Mesodermal cell (in vitro differentiated cells): ENCODE measurements around the gene POU6F2. TPM values are rescaled to one million over a fixed set of nuclear protein-coding genes. Genes with fewer than 3 reads are reported as not detected.

Source experiments
- H3K27ac ChIP-seq: 2 replicates; pipeline ENCODE4 v1.7.0; 2013; ENCODE audit warnings: mild to moderate bottlenecking, low read depth, low read length, moderate library complexity; ENCODE audit not compliant: severe bottlenecking
- H3K36me3 ChIP-seq: 2 replicates; pipeline ENCODE4 v1.7.1; 2013; ENCODE audit warnings: mild to moderate bottlenecking, low read length, moderate library complexity; ENCODE audit not compliant: control insufficient read depth, insufficient read depth
- H3K4me1 ChIP-seq: one replicate; pipeline ENCODE4 v1.7.1; 2013; ENCODE audit warnings: mild to moderate bottlenecking, low read length; ENCODE audit not compliant: insufficient read depth, control insufficient read depth, poor library complexity, severe bottlenecking
- H3K4me3 ChIP-seq: 2 replicates; pipeline ENCODE4 v1.7.0; 2013; ENCODE audit warnings: low read length, control low read depth, mild to moderate bottlenecking; ENCODE audit not compliant: insufficient read depth, poor library complexity, severe bottlenecking; ENCODE audit errors: extremely low read depth
- H3K9me3 ChIP-seq: 2 replicates; pipeline ENCODE4 v1.7.1; 2013; ENCODE audit warnings: mild to moderate bottlenecking, low read length, moderate library complexity; ENCODE audit not compliant: control insufficient read depth
- WGBS, 2 experiments: methylation state at CpG; one replicate each; pipeline ENCODE4 v1.1.5; 2013; ENCODE audit warnings: missing lambda C conversion rate in 2 of 2; ENCODE audit not compliant: insufficient coverage in 2 of 2; 5-methylcytosine and 5-hydroxymethylcytosine counted together
- polyA plus RNA-seq, 2 experiments: library from polyadenylated mRNA; stranded (reverse); fragments of 50-300 nt; gene quantifications; one replicate each; pipeline ENCODE4 v1.2.3, GENCODE V29; 2013

Gene POU6F2
- polyA plus RNA-seq (2013, experiment 1 of 2): 0.81 TPM
- 0.46 TPM for polyA plus RNA-seq (2013, experiment 2 of 2)

GRCh38 chr7:38977685-38978084, at the start of gene POU6F2:
POU6F2 (plus strand) TSS chr7:38977909; CDS start chr7:38977954, 45 bp downstream.
- Histone ChIP-seq H3K4me1 (no peaks in the 10 kb centered on the region), H3K9me3 (no peaks in the 10 kb centered on the region), H3K27ac (no peak within 1 kb of the TSS), H3K36me3 (no peaks in the 10 kb centered on the region), H3K4me3 (no peak within 1 kb of the TSS)
- 93 to 100% methylated on average over 1 to 2 of the region's 7 CpGs for WGBS, 2 experiments

GRCh38 chr7:38928506-38928905, 49.2 kb upstream of the POU6F2 start:
- H3K27ac ChIP-seq: no peak overlapping the region
- no peaks in the 10 kb centered on the region for H3K36me3 ChIP-seq
- WGBS, 2 experiments: no CpG with 5 or more reads among the region's 3 CpGs
- no peak overlapping the region for H3K4me3 ChIP-seq
- peaks cover 7% of the 10 kb centered on the region for H3K4me1 ChIP-seq
- H3K9me3 ChIP-seq: no peaks in the 10 kb centered on the region

GRCh38 chr7:38929460-38930171, 48.1 kb upstream of the POU6F2 start:
- WGBS, 2 experiments: 80 to 97% methylated on average over 1 to 5 of the region's 7 CpGs
- Histone ChIP-seq H3K9me3 (no peaks in the 10 kb centered on the region), H3K4me3 (no peak overlapping the region), H3K4me1 (peaks cover 7% of the 10 kb centered on the region), H3K27ac (no peak overlapping the region), H3K36me3 (no peaks in the 10 kb centered on the region)

- no peak overlapping the region for H3K4me3 ChIP-seq
- peaks cover 7% of the 10 kb centered on the region for H3K4me1 ChIP-seq
- no peaks in the 10 kb centered on the region for H3K36me3 ChIP-seq
- H3K27ac ChIP-seq: no peak overlapping the region
- WGBS, 2 experiments: 100% methylated on average over 2 of the region's 6 CpGs
- no peaks in the 10 kb centered on the region for H3K9me3 ChIP-seq
Observed at GRCh38 chr7:38932509-38933168, 45.1 kb upstream of the POU6F2 start.

GRCh38 chr7:38934051-38934450, 43.7 kb upstream of the POU6F2 start:
- Histone ChIP-seq H3K27ac (no peak overlapping the region), H3K4me1 (peaks cover 7% of the 10 kb centered on the region), H3K4me3 (no peak overlapping the region), H3K9me3 (no peaks in the 10 kb centered on the region), H3K36me3 (no peaks in the 10 kb centered on the region)
- WGBS, 2 experiments: 83 to 92% methylated on average over 3 of the region's 3 CpGs

GRCh38 chr7:38934536-38934935, 43.2 kb upstream of the POU6F2 start:
- Histone ChIP-seq H3K9me3 (no peaks in the 10 kb centered on the region), H3K27ac (no peak overlapping the region), H3K36me3 (no peaks in the 10 kb centered on the region), H3K4me3 (no peak overlapping the region), H3K4me1 (peaks cover 3% of the 10 kb centered on the region)
- 80% methylated on average over 3 of the region's 10 CpGs; no CpG with 5 or more reads in 1 of the 2 experiments for WGBS, 2 experiments

- no peaks in the 10 kb centered on the region for H3K36me3 ChIP-seq
- H3K27ac ChIP-seq: no peak overlapping the region
- no peaks in the 10 kb centered on the region for H3K4me1 ChIP-seq
- H3K9me3 ChIP-seq: no peaks in the 10 kb centered on the region
- WGBS, 2 experiments: no CpG with 5 or more reads among the region's 1 CpG
- no peak overlapping the region for H3K4me3 ChIP-seq
Observed at GRCh38 chr7:38936641-38937040, 41.1 kb upstream of the POU6F2 start.

- Histone ChIP-seq H3K36me3 (no peaks in the 10 kb centered on the region), H3K27ac (no peak overlapping the region), H3K4me3 (no peak overlapping the region), H3K9me3 (no peaks in the 10 kb centered on the region), H3K4me1 (no peaks in the 10 kb centered on the region)
- no CpG with 5 or more reads among the region's 1 CpG for WGBS, 2 experiments
Observed at GRCh38 chr7:38938001-38938485, 39.7 kb upstream of the POU6F2 start.

- Histone ChIP-seq H3K9me3 (no peaks in the 10 kb centered on the region), H3K4me1 (no peaks in the 10 kb centered on the region)
- 41 to 80% methylated on average over 2 to 4 of the region's 4 CpGs for WGBS, 2 experiments
Observed at GRCh38 chr7:38938589-38938988, 39.1 kb upstream of the POU6F2 start.

GRCh38 chr7:38940774-38941173, 36.9 kb upstream of the POU6F2 start:
- Histone ChIP-seq H3K27ac (no peak overlapping the region), H3K4me3 (no peak overlapping the region), H3K4me1 (no peaks in the 10 kb centered on the region), H3K36me3 (no peaks in the 10 kb centered on the region), H3K9me3 (no peaks in the 10 kb centered on the region)
- WGBS, 2 experiments: no CpG with 5 or more reads among the region's 3 CpGs

More at GRCh38 chr7:38938589-38938988, 39.1 kb upstream of the POU6F2 start:
- no peaks in the 10 kb centered on the region for H3K36me3 ChIP-seq
- no peak overlapping the region for H3K4me3 ChIP-seq
- no peak overlapping the region for H3K27ac ChIP-seq
